PC-3 (cell line): ENCODE measurements around the gene C1QTNF5. TPM values are rescaled to one million over a fixed set of nuclear protein-coding genes. Genes with fewer than 3 reads are reported as not detected.

Experiments used
- ATAC-seq: fragments of 200-7000 bp; cut with Tn5 transposase; 2 replicates; pipeline ENCODE4 v1.9.1; 2020; ENCODE audit warnings: mild to moderate bottlenecking, moderate library complexity
- BruUV-seq: library from RNA; stranded (reverse); fragments of 400-500 nt; replicated peaks from 2 replicates; lab custom pipeline; 2021; lab: Mats Ljungman, UMichigan
- CTCF ChIA-PET: fragments of 300-600 bp; sonication (Branson Sonifier 250); formaldehyde crosslinking; loops from one replicate; lab custom pipeline; 2022; ENCODE audit warnings: antibody characterized with exemption; lab: Charles Lee
- POLR2A ChIA-PET: fragments of 300-600 bp; sonication (Branson Sonifier 250); formaldehyde crosslinking; loops from one replicate; lab custom pipeline; 2022; ENCODE audit warnings: antibody characterized with exemption; ENCODE audit not compliant: unreplicated experiment; lab: Charles Lee
- DNase-seq: peaks from one replicate; pipeline ENCODE4 v3.0.0-alpha.2; 2015
- H2AFZ ChIP-seq: fragments of 300-600 bp; sonication (generic); 2 replicates; pipeline ENCODE4 v1.6.0; 2016; ENCODE audit warnings: antibody characterized with exemption, low read length
- H3F3A ChIP-seq: fragments of 300-600 bp; sonication (generic); one replicate; pipeline ENCODE4 v1.6.0; 2017; ENCODE audit warnings: antibody characterized with exemption, low read length, control low read depth, mild to moderate bottlenecking; ENCODE audit not compliant: unreplicated experiment
- H3K27ac ChIP-seq: fragments of 300-600 bp; sonication (generic); 2 replicates; pipeline ENCODE4 v1.5.1; 2016; ENCODE audit warnings: mild to moderate bottlenecking, low read length
- H3K27me3 ChIP-seq: fragments of 300-600 bp; sonication (generic); 2 replicates; pipeline ENCODE4 v1.6.1; 2016; ENCODE audit warnings: low read length, mixed read lengths
- H3K36me3 ChIP-seq: fragments of 300-600 bp; sonication (generic); 2 replicates; pipeline ENCODE4 v1.6.1; 2016; ENCODE audit warnings: low read depth, mixed run types, low read length, mixed read lengths
- H3K4me1 ChIP-seq: fragments of 300-600 bp; sonication (generic); 2 replicates; pipeline ENCODE4 v1.5.1; 2016; ENCODE audit warnings: low read length; ENCODE audit not compliant: insufficient read depth
- H3K4me2 ChIP-seq: fragments of 300-600 bp; sonication (generic); 2 replicates; pipeline ENCODE4 v1.6.0; 2016; ENCODE audit warnings: low read length
- H3K4me3 ChIP-seq: fragments of 300-600 bp; sonication (generic); 2 replicates; pipeline ENCODE4 v1.5.1; 2016; ENCODE audit warnings: mild to moderate bottlenecking, low read length, mixed read lengths
- H3K79me2 ChIP-seq: fragments of 300-600 bp; sonication (generic); 2 replicates; pipeline ENCODE4 v1.6.1; 2017; ENCODE audit warnings: low read length, mixed read lengths
- H3K9ac ChIP-seq: fragments of 300-600 bp; sonication (generic); 2 replicates; pipeline ENCODE4 v1.6.0; 2016; ENCODE audit warnings: mild to moderate bottlenecking, low read length
- H3K9me2 ChIP-seq: fragments of 300-600 bp; sonication (generic); replicated peaks from 2 replicates; pipeline ENCODE4 v1.6.1; 2016; ENCODE audit warnings: mixed run types, low read length, mixed read lengths
- H3K9me3 ChIP-seq: fragments of 300-600 bp; sonication (generic); 2 replicates; pipeline ENCODE4 v1.6.1; 2016; ENCODE audit warnings: low read length, mixed read lengths
- H4K20me1 ChIP-seq: fragments of 300-600 bp; sonication (generic); 2 replicates; pipeline ENCODE4 v1.6.1; 2016; ENCODE audit warnings: low read length, mixed read lengths
- EZH2 ChIP-seq: fragments of 300-600 bp; sonication (generic); IDR thresholded peaks from one replicate; pipeline ENCODE4 v1.6.1; 2017; ENCODE audit warnings: antibody characterized with exemption, mild to moderate bottlenecking, low read length; ENCODE audit not compliant: unreplicated experiment
- EZH2phosphoT487 ChIP-seq: fragments of 300-600 bp; sonication (generic); IDR thresholded peaks from 2 replicates; pipeline ENCODE4 v1.6.1; 2018; ENCODE audit warnings: mild to moderate bottlenecking, antibody characterized with exemption, low read length, borderline replicate concordance
- intact Hi-C: fragments of 100-400 bp; cut with micrococcal nuclease; formaldehyde crosslinking; loops from 2 replicates; pipeline ENCODE4 v1.9.0; 2023
- total RNA-seq: library from RNA; depleted of rRNA; stranded (reverse); fragments of >200 nt; gene quantifications from 2 replicates; pipeline ENCODE4 v1.2.3, GENCODE V29; 2014
- TF ChIP-seq, protein P1 (sequence below): fragments of 300-600 bp; sonication (generic); conservative IDR thresholded peaks from 2 replicates; pipeline ENCODE4 v1.5.1; 2017; ENCODE audit warnings: antibody characterized with exemption, low read depth, mild to moderate bottlenecking, low read length

The C1QTNF5 gene
- total RNA-seq, 1 experiment from 2014 or later = 2.0 TPM

DNA sequence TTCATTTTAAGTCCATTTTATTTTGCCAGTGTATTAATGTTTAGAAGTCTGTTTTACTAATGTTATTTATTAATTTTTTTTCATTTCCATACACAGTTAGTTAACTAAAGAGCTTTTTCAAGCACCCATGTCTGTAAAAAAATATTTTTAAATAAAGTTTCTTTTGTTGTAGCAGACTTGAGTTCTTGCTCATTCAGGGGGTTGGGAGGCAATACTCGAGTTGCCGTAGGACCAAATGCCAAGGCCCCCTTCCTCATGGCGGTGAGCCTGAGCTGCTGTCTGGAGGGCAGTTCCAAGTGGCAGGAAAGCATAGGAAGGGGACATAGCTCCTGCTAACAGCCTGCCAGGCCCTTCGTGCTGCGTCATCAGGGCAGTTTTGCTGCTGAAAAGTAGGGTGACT, 32.7 kb downstream of the C1QTNF5 start:
- Histone ChIP-seq H3K27ac (no peak overlapping the region), H4K20me1 (no peaks in the 10 kb centered on the region), H3K4me1 (no peaks in the 10 kb centered on the region), H3F3A (no peaks in the 10 kb centered on the region), H3K4me2 (no peak overlapping the region), H3K79me2 (no peaks in the 10 kb centered on the region), H3K9me3 (no peaks in the 10 kb centered on the region), H3K9me2 (no peaks in the 10 kb centered on the region), H3K36me3 (peaks cover 47% of the 10 kb centered on the region; the same call in 1 of the 2 replicates), H2AFZ (no peak overlapping the region), H3K4me3 (no peak overlapping the region), H3K27me3 (no peaks in the 10 kb centered on the region), H3K9ac (no peak overlapping the region)
- no TSS peak for BruUV-seq
- no peak for ATAC-seq
- ChIA-PET CTCF (interaction anchor here (0.5 to 0.7 kb wide), 5 partner anchors 10 to 313 kb away, joined by 3 to 12 read pairs (median 5); no protein-coding TSS in a partner anchor), POLR2A (no interaction called here)
- no peak for DNase-seq
- TF ChIP-seq EZH2 (no peak), EZH2phosphoT487 (no peak)
- TF ChIP-seq, protein P1, sequence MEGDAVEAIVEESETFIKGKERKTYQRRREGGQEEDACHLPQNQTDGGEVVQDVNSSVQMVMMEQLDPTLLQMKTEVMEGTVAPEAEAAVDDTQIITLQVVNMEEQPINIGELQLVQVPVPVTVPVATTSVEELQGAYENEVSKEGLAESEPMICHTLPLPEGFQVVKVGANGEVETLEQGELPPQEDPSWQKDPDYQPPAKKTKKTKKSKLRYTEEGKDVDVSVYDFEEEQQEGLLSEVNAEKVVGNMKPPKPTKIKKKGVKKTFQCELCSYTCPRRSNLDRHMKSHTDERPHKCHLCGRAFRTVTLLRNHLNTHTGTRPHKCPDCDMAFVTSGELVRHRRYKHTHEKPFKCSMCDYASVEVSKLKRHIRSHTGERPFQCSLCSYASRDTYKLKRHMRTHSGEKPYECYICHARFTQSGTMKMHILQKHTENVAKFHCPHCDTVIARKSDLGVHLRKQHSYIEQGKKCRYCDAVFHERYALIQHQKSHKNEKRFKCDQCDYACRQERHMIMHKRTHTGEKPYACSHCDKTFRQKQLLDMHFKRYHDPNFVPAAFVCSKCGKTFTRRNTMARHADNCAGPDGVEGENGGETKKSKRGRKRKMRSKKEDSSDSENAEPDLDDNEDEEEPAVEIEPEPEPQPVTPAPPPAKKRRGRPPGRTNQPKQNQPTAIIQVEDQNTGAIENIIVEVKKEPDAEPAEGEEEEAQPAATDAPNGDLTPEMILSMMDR = no peak
- intact Hi-C loops = no loop called here

DNA sequence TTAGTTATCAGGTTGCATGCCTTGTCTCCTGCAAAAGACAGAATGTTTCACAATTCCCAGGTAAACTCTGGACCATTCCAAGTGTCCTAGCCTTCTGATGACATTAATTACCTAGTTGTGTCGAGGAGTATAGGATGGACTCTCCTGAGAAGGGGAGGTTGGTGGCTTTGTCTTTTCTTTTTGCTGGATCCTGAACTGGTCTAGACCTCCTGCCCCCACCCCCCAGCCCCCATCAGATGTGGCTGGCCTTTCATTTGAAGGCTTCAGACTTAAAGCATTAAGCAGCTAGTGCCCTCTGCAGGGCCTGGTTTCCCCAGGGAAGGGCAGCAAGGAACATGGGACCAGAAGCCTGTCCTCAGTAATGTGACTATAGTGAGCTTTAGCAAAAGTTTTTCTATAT, 33.5 kb downstream of the C1QTNF5 start:
- Histone ChIP-seq H3F3A (no peaks in the 10 kb centered on the region), H3K9me3 (no peaks in the 10 kb centered on the region), H3K4me3 (no peak overlapping the region), H3K9ac (no peak overlapping the region), H3K9me2 (no peaks in the 10 kb centered on the region), H3K27me3 (no peaks in the 10 kb centered on the region), H4K20me1 (no peaks in the 10 kb centered on the region), H3K4me2 (no peak overlapping the region), H3K4me1 (no peaks in the 10 kb centered on the region), H2AFZ (no peak overlapping the region), H3K27ac (no peak overlapping the region), H3K36me3 (peaks cover 47% of the 10 kb centered on the region; the same call in 1 of the 2 replicates), H3K79me2 (no peaks in the 10 kb centered on the region)
- ChIA-PET POLR2A (interaction anchor here (0.6 kb wide), 1 partner anchor 222 kb away, joined by 3 read pairs; no protein-coding TSS in a partner anchor), CTCF (interaction anchor here (0.5 to 0.7 kb wide), 5 partner anchors 11 to 314 kb away, joined by 3 to 12 read pairs (median 5); no protein-coding TSS in a partner anchor)
- BruUV-seq = no TSS peak
- ATAC-seq = peak; percentile 49
- intact Hi-C loops = no loop called here
- TF ChIP-seq EZH2 = no peak
- TF ChIP-seq, protein P1 = peak; percentile 46; the same call in 1 of the 2 replicates
- DNase-seq = no peak

DNA sequence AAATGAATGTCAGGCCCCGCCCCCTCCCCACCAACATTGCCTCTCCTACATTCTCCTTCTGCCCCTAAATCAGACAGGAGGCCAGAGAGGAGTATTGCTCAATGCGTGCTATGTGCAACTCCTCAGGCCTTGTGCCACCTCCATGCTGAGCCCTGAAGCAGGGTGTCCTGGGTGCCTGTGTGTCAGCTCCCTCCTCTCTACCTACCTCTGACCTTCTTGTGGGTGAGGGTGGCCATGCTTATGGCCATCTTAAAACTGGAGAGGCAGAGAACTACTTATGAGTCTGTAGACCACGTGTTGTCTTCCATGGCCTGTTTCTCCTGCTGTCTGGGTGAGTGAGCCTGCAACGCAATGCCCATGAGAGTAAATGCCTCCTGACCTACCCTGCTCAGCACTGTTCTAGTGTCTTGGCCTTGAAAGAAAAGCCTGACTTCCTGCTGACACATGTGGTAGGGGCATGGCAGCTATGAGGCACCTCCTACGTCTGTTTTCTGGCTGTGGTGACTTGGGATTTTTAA, 34.3 kb downstream of the C1QTNF5 start:
- H3F3A ChIP-seq = no peaks in the 10 kb centered on the region
- H3K4me1 ChIP-seq = no peaks in the 10 kb centered on the region
- H3K9ac ChIP-seq = no peak overlapping the region
- intact Hi-C loops = no loop called here
- H4K20me1 ChIP-seq = no peaks in the 10 kb centered on the region
- ChIA-PET POLR2A (interaction anchor here (0.6 kb wide), 1 partner anchor 27 kb away, joined by 7 read pairs; no protein-coding TSS in a partner anchor), CTCF (interaction anchor here (0.7 kb wide), 1 partner anchor 22 kb away, joined by 5 read pairs; no protein-coding TSS in a partner anchor)
- no peak overlapping the region for H2AFZ ChIP-seq
- no peak for DNase-seq
- H3K27me3 ChIP-seq = no peaks in the 10 kb centered on the region
- ATAC-seq = 0 out of 2 replicates have a peak, but pooled peaks have one; percentile 12
- H3K9me3 ChIP-seq = no peaks in the 10 kb centered on the region
- no TSS peak for BruUV-seq
- no peak overlapping the region for H3K4me2 ChIP-seq
- no peak overlapping the region for H3K4me3 ChIP-seq
- H3K9me2 ChIP-seq = no peaks in the 10 kb centered on the region
- no peaks in the 10 kb centered on the region for H3K79me2 ChIP-seq
- H3K27ac ChIP-seq = no peak overlapping the region
- TF ChIP-seq, protein P1 = no peak
- TF ChIP-seq EZH2 (no peak), EZH2phosphoT487 (no peak)
- peaks cover 52% of the 10 kb centered on the region; the same call in 1 of the 2 replicates for H3K36me3 ChIP-seq
